GM12873 (cell line): Measurements from ENCODE around the gene SPAG16.

Experiments used
- CTCF ChIP-seq: IDR thresholded peaks from 2 replicates; pipeline ENCODE4 v1.5.1; 2012; ENCODE audit warnings: low read depth, mild to moderate bottlenecking, moderate library complexity, low read length, control low read depth; ENCODE audit not compliant: insufficient read depth; ENCODE audit errors: missing control alignments

The SPAG16 gene

GRCh38 chr2:213317929-213318328, 33.7 kb downstream of the SPAG16 start:
- TF ChIP-seq CTCF: no peak

- TF ChIP-seq CTCF: no peak
Measured at GRCh38 chr2:213320604-213321003, 36.3 kb downstream of the SPAG16 start.

GRCh38 chr2:213336253-213336770, 52.0 kb downstream of the SPAG16 start:
- no peak for TF ChIP-seq CTCF

- no peak for TF ChIP-seq CTCF
Measured at GRCh38 chr2:213353419-213353818, 69.2 kb downstream of the SPAG16 start.

- TF ChIP-seq CTCF: no peak
Measured at GRCh38 chr2:213376644-213377043, 92.4 kb downstream of the SPAG16 start.

- no peak for TF ChIP-seq CTCF
Measured at GRCh38 chr2:213411582-213412289, 127.5 kb downstream of the SPAG16 start.

- TF ChIP-seq CTCF: no peak
Measured at GRCh38 chr2:213415093-213415492, 130.8 kb downstream of the SPAG16 start.
